ENCODE measurements around the gene ALPG. TPM values are rescaled to one million over a fixed set of nuclear protein-coding genes. Genes with fewer than 3 reads are reported as not detected.

ALPG gene
- total and polyA plus RNA-seq, 2 donors (not counting 3 experiments of a cell fraction or from before 2014, with no cell fraction given), result not detected

GRCh38 chr2:232415736-232416520, 9.3 kb downstream of the ALPG start:
- Histone ChIP-seq H3K4me2 (ENCODE audit: insufficient read depth, low read length) (no peak overlapping the region), H4K20me1 (replicated peaks; ENCODE audit: control insufficient read depth, extremely low read depth, insufficient read depth, low read length) (no peaks in the 10 kb centered on the region), H3K4me1 (ENCODE audit: control insufficient read depth, extremely low read depth, insufficient read depth, low read length) (no peaks in the 10 kb centered on the region), H3K4me3 (replicated peaks in 1 of 3; ENCODE audit: insufficient read depth in 1 of 3, low read depth in 1 of 3, low read length in 3 of 3) (no peak overlapping the region), H3K9ac (replicated peaks; ENCODE audit: extremely low read depth, insufficient read depth, low read length) (no peak overlapping the region), H3K27ac (ENCODE audit: insufficient read depth, low read depth, low read length) (no peak overlapping the region), H2AFZ (ENCODE audit: low read depth, low read length) (no peak overlapping the region), H3K27me3 (ENCODE audit: control insufficient read depth in 2 of 2, insufficient read depth in 2 of 2, low read length in 2 of 2) (peaks cover 34 to 55% of the 10 kb centered on the region in 2 experiments), H3K79me2 (ENCODE audit: control insufficient read depth, insufficient read depth, low read length) (no peaks in the 10 kb centered on the region), H3K9me1 (replicated peaks; ENCODE audit: control insufficient read depth, extremely low read depth, insufficient read depth, low read length) (no peaks in the 10 kb centered on the region), H3K36me3 (ENCODE audit: control insufficient read depth in 2 of 2, extremely low read depth in 1 of 2, insufficient read depth in 2 of 2, low read length in 2 of 2) (no peaks in the 10 kb centered on the region), H3K9me3 (replicated peaks; ENCODE audit: control insufficient read depth, insufficient read depth, low read length) (no peaks in the 10 kb centered on the region)
- FAIRE-seq (no peak), DNase-seq (ENCODE audit: low read depth, low spot score) (no peak)
- intact Hi-C loops (cut with micrococcal nuclease), result no loop called here
- POLR2A ChIA-PET, result no interaction called here
- CTCF ChIA-PET, result interaction anchor here (1.7 kb wide), 1 partner anchor 515 kb away, joined by 5 read pairs; no protein-coding TSS in a partner anchor
- no TSS peak for BruUV-seq (replicated peaks)
- TF ChIP-seq MYC (IDR thresholded peaks at IDR 0.05; ENCODE audit: low read depth, low read length) (no peak), FOS (IDR thresholded peaks at IDR 0.05; ENCODE audit: borderline replicate concordance, insufficient read depth, low read length) (no peak), JUN (IDR thresholded peaks at IDR 0.05; ENCODE audit: borderline replicate concordance, insufficient read depth, insufficient read length, low read depth) (no peak), EZH2 (IDR thresholded peaks at IDR 0.05; ENCODE audit: borderline replicate concordance, low read depth, low read length, severe bottlenecking) (no peak), GATA2 (IDR thresholded peaks at IDR 0.05; ENCODE audit: insufficient read depth, insufficient read length, low read depth, low read length) (no peak), POLR2A (IDR thresholded peaks at IDR 0.05; ENCODE audit: low read depth, low read length) (no peak), MAX (IDR thresholded peaks at IDR 0.05; ENCODE audit: insufficient read depth, insufficient read length) (no peak), CTCF (IDR thresholded peaks at IDR 0.05; ENCODE audit: extremely low read depth in 1 of 2, insufficient read depth in 1 of 2, low read depth in 1 of 2, low read length in 2 of 2) (no peak), POLR2AphosphoS5 (IDR thresholded peaks at IDR 0.05; ENCODE audit: insufficient read depth, low read depth, low read length) (no peak)
- dilution Hi-C loops (cut with MboI; ENCODE audit: extremely low pct_ligation_motif_present, low sequenced_read_pairs), result no loop called here

Data from endothelial cell of umbilical vein (primary cell).